Measurements from ENCODE around the gene ZNF407.

- TF ChIP-seq POLR2A (IDR thresholded peaks at IDR 0.05), result no peak
- no peak for TF ChIP-seq CTCF (IDR thresholded peaks at IDR 0.05)
These were observed 18.8 kb downstream of the ZNF407 start for GRCh38 chr18:74616494-74616893.
